ENCODE measurements around the gene RPL21.

Gene RPL21

GRCh38 chr13:27298849-27299248 lies 47.5 kb downstream of the RPL21 start:
- TF ChIP-seq EP300 (IDR thresholded peaks at IDR 0.05; ENCODE audit: borderline replicate concordance) (no peak), MAX (IDR thresholded peaks at IDR 0.05) (no peak), REST (IDR thresholded peaks at IDR 0.05; ENCODE audit: low read depth) (no peak), CREB1 (IDR thresholded peaks at IDR 0.05; ENCODE audit: low read depth) (no peak), TEAD4 (IDR thresholded peaks at IDR 0.05) (no peak), YY1 (IDR thresholded peaks at IDR 0.05; ENCODE audit: low read depth) (no peak), TCF12 (IDR thresholded peaks at IDR 0.05; ENCODE audit: low read depth) (no peak), TAF1 (IDR thresholded peaks at IDR 0.05; ENCODE audit: low read depth) (no peak), USF1 (IDR thresholded peaks at IDR 0.05) (no peak)

- TF ChIP-seq USF1 (IDR thresholded peaks at IDR 0.05) (no peak), TCF12 (IDR thresholded peaks at IDR 0.05; ENCODE audit: low read depth) (no peak), FOXM1 (IDR thresholded peaks at IDR 0.05; ENCODE audit: borderline replicate concordance, low read depth) (no peak), EGR1 (IDR thresholded peaks at IDR 0.05) (no peak), CREB1 (IDR thresholded peaks at IDR 0.05; ENCODE audit: low read depth) (no peak), YY1 (IDR thresholded peaks at IDR 0.05; ENCODE audit: low read depth) (no peak), NFIC (IDR thresholded peaks at IDR 0.05) (no peak), REST (IDR thresholded peaks at IDR 0.05; ENCODE audit: low read depth) (no peak), ZBTB7A (IDR thresholded peaks at IDR 0.05; ENCODE audit: low read depth) (no peak), CEBPB (IDR thresholded peaks at IDR 0.05) (no peak), RAD21 (IDR thresholded peaks at IDR 0.05; ENCODE audit: low read depth) (no peak), TEAD4 (IDR thresholded peaks at IDR 0.05) (no peak), TAF1 (IDR thresholded peaks at IDR 0.05; ENCODE audit: low read depth) (no peak), MAX (IDR thresholded peaks at IDR 0.05) (no peak), EP300 (IDR thresholded peaks at IDR 0.05; ENCODE audit: borderline replicate concordance) (no peak)
These were observed 49.7 kb downstream of the RPL21 start for GRCh38 chr13:27300941-27301586.

- TF ChIP-seq USF1 (IDR thresholded peaks at IDR 0.05) (no peak), TEAD4 (IDR thresholded peaks at IDR 0.05) (no peak), FOXM1 (IDR thresholded peaks at IDR 0.05; ENCODE audit: borderline replicate concordance, low read depth) (no peak), TCF12 (IDR thresholded peaks at IDR 0.05; ENCODE audit: low read depth) (no peak), MAX (IDR thresholded peaks at IDR 0.05) (no peak), CREB1 (IDR thresholded peaks at IDR 0.05; ENCODE audit: low read depth) (no peak), REST (IDR thresholded peaks at IDR 0.05; ENCODE audit: low read depth) (no peak), TAF1 (IDR thresholded peaks at IDR 0.05; ENCODE audit: low read depth) (no peak), CEBPB (IDR thresholded peaks at IDR 0.05) (no peak), EGR1 (IDR thresholded peaks at IDR 0.05) (no peak), RAD21 (IDR thresholded peaks at IDR 0.05; ENCODE audit: low read depth) (no peak), ZBTB7A (IDR thresholded peaks at IDR 0.05; ENCODE audit: low read depth) (no peak), EP300 (IDR thresholded peaks at IDR 0.05; ENCODE audit: borderline replicate concordance) (no peak), YY1 (IDR thresholded peaks at IDR 0.05; ENCODE audit: low read depth) (no peak)
These were observed 51.4 kb downstream of the RPL21 start for GRCh38 chr13:27302643-27303262.

Measured in Ishikawa (cell line).